DND-41 (cell line): ENCODE measurements around the gene MMP17.
A peak's percentile ranks its signal among the peaks of the same experiment; 100 is the strongest.

Source experiments
- ATAC-seq: fragments of 200-7000 bp; cut with Tn5 transposase; 3 replicates; pipeline ENCODE4 v1.9.1; 2021; ENCODE audit warnings: low read depth; ENCODE audit not compliant: insufficient read depth
- DNase-seq: peaks from one replicate; pipeline ENCODE4 v3.0.0-alpha.2; 2020
- H2AFZ ChIP-seq: 2 replicates; pipeline ENCODE4 v1.6.0; 2012; ENCODE audit warnings: low read depth, low read length
- H3K27ac ChIP-seq: 2 replicates; pipeline ENCODE4 v1.5.1; 2012; ENCODE audit warnings: low read length, inconsistent platforms
- H3K27me3 ChIP-seq: fragments of 200-600 bp; sonication (generic); 2 replicates; pipeline ENCODE4 v1.6.0; 2012; ENCODE audit warnings: low read length, mild to moderate bottlenecking, inconsistent platforms; ENCODE audit not compliant: insufficient read depth, poor library complexity
- H3K36me3 ChIP-seq: 2 replicates; pipeline ENCODE4 v1.5.1; 2012; ENCODE audit warnings: low read length, inconsistent platforms; ENCODE audit not compliant: insufficient read depth
- H3K4me1 ChIP-seq: 2 replicates; pipeline ENCODE4 v1.5.1; 2012; ENCODE audit warnings: mild to moderate bottlenecking, low read length; ENCODE audit not compliant: insufficient read depth
- H3K4me2 ChIP-seq: 2 replicates; pipeline ENCODE4 v1.6.0; 2012; ENCODE audit warnings: mild to moderate bottlenecking, moderate library complexity, low read length, inconsistent platforms; ENCODE audit not compliant: insufficient read depth
- H3K4me3 ChIP-seq, 2 experiments: fragments of 200-600 bp in 1 of 2; shearing (Covaris generic) in 1 of 2; 2 replicates each; pipeline ENCODE4 v1.5.1; 2012 to 2016; ENCODE audit warnings: inconsistent platforms in 2 of 2, low read length in 2 of 2, mild to moderate bottlenecking in 2 of 2, low read depth in 1 of 2, moderate library complexity in 1 of 2
- H3K79me2 ChIP-seq: 2 replicates; pipeline ENCODE4 v1.6.0; 2012; ENCODE audit warnings: low read length, inconsistent platforms; ENCODE audit not compliant: insufficient read depth
- H3K9ac ChIP-seq: 2 replicates; pipeline ENCODE4 v1.6.0; 2012; ENCODE audit warnings: low read depth, mild to moderate bottlenecking, inconsistent platforms, low read length, moderate library complexity
- H3K9me3 ChIP-seq: 2 replicates; pipeline ENCODE4 v1.5.1; 2012; ENCODE audit warnings: low read length, moderate library complexity, mild to moderate bottlenecking, inconsistent platforms; ENCODE audit not compliant: insufficient read depth, severe bottlenecking
- H4K20me1 ChIP-seq: 2 replicates; pipeline ENCODE4 v1.6.0; 2012; ENCODE audit warnings: low read length; ENCODE audit not compliant: insufficient read depth
- EZH2 ChIP-seq: IDR thresholded peaks from 3 replicates; pipeline ENCODE4 v1.6.1; 2012; ENCODE audit warnings: borderline replicate concordance, low read depth, mild to moderate bottlenecking, moderate library complexity, low read length, inconsistent platforms; ENCODE audit not compliant: severe bottlenecking
- TF ChIP-seq, protein P1 (sequence below): IDR thresholded peaks from 2 replicates; pipeline ENCODE4 v1.5.1; 2012; ENCODE audit warnings: borderline replicate concordance, low read length, moderate library complexity, mild to moderate bottlenecking; ENCODE audit not compliant: poor library complexity, severe bottlenecking; ENCODE audit errors: extremely low read depth

The MMP17 gene

GRCh38 chr12:131849700-131850553 lies 21.7 kb downstream of the MMP17 start:
- Histone ChIP-seq H4K20me1 (no peaks in the 10 kb centered on the region; the same call in 1 of the 2 replicates), H3K27me3 (no peaks in the 10 kb centered on the region), H3K4me3 (no peak overlapping the region), H3K9ac (no peak overlapping the region), H3K4me1 (0 out of 2 replicates have a peak, but pooled peaks cover 4% of the 10 kb centered on the region), H3K4me2 (no peak overlapping the region), H3K36me3 (no peaks in the 10 kb centered on the region), H3K9me3 (no peaks in the 10 kb centered on the region), H3K27ac (no peak overlapping the region), H3K79me2 (no peaks in the 10 kb centered on the region), H2AFZ (no peak overlapping the region)
- ATAC-seq (no peak), DNase-seq (no peak)
- TF ChIP-seq, protein P1, sequence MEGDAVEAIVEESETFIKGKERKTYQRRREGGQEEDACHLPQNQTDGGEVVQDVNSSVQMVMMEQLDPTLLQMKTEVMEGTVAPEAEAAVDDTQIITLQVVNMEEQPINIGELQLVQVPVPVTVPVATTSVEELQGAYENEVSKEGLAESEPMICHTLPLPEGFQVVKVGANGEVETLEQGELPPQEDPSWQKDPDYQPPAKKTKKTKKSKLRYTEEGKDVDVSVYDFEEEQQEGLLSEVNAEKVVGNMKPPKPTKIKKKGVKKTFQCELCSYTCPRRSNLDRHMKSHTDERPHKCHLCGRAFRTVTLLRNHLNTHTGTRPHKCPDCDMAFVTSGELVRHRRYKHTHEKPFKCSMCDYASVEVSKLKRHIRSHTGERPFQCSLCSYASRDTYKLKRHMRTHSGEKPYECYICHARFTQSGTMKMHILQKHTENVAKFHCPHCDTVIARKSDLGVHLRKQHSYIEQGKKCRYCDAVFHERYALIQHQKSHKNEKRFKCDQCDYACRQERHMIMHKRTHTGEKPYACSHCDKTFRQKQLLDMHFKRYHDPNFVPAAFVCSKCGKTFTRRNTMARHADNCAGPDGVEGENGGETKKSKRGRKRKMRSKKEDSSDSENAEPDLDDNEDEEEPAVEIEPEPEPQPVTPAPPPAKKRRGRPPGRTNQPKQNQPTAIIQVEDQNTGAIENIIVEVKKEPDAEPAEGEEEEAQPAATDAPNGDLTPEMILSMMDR: no peak
- no peak for TF ChIP-seq EZH2

GRCh38 chr12:131850856-131851559 lies 22.8 kb downstream of the MMP17 start:
- no peaks in the 10 kb centered on the region for H3K79me2 ChIP-seq
- peak; percentile 17 for DNase-seq
- H3K4me1 ChIP-seq: 0 out of 2 replicates have a peak, but pooled peaks cover 4% of the 10 kb centered on the region
- no peaks in the 10 kb centered on the region; the same call in 1 of the 2 replicates for H4K20me1 ChIP-seq
- H3K4me3 ChIP-seq: no peak overlapping the region
- H3K36me3 ChIP-seq: no peaks in the 10 kb centered on the region
- no peaks in the 10 kb centered on the region for H3K9me3 ChIP-seq
- TF ChIP-seq, protein P1: peak; percentile 57
- no peak for TF ChIP-seq EZH2
- no peak overlapping the region for H2AFZ ChIP-seq
- H3K9ac ChIP-seq: no peak overlapping the region
- H3K4me2 ChIP-seq: no peak overlapping the region
- H3K27me3 ChIP-seq: no peaks in the 10 kb centered on the region
- no peak overlapping the region for H3K27ac ChIP-seq
- ATAC-seq: peak; percentile 48; the same call in 2 of the 3 replicates

GRCh38 chr12:131851741-131852550 lies 23.8 kb downstream of the MMP17 start:
- TF ChIP-seq EZH2: no peak
- TF ChIP-seq, protein P1: no peak
- no peak overlapping the region for H3K4me2 ChIP-seq
- no peak overlapping the region for H3K4me3 ChIP-seq
- no peaks in the 10 kb centered on the region for H3K79me2 ChIP-seq
- ATAC-seq (no peak; the same call in 2 of the 3 replicates), DNase-seq (no peak)
- no peak overlapping the region for H2AFZ ChIP-seq
- no peaks in the 10 kb centered on the region for H3K9me3 ChIP-seq
- H3K4me1 ChIP-seq: 0 out of 2 replicates have a peak, but pooled peaks cover 4% of the 10 kb centered on the region
- H3K27me3 ChIP-seq: no peaks in the 10 kb centered on the region
- no peaks in the 10 kb centered on the region for H3K36me3 ChIP-seq
- no peak overlapping the region for H3K27ac ChIP-seq
- H3K9ac ChIP-seq: no peak overlapping the region
- H4K20me1 ChIP-seq: no peaks in the 10 kb centered on the region; the same call in 1 of the 2 replicates
